Colon (tissue), 2 donors: ENCODE data around the gene DSTN.

ENCODE experiments used
- FAIRE-seq: peaks from 2 replicates; lab custom pipeline; 2012; peaks lifted over from hg19 to GRCh38; lab: Jason Lieb, UNC
- donor health status: control.
- donor health status: control.

The DSTN gene

DNA sequence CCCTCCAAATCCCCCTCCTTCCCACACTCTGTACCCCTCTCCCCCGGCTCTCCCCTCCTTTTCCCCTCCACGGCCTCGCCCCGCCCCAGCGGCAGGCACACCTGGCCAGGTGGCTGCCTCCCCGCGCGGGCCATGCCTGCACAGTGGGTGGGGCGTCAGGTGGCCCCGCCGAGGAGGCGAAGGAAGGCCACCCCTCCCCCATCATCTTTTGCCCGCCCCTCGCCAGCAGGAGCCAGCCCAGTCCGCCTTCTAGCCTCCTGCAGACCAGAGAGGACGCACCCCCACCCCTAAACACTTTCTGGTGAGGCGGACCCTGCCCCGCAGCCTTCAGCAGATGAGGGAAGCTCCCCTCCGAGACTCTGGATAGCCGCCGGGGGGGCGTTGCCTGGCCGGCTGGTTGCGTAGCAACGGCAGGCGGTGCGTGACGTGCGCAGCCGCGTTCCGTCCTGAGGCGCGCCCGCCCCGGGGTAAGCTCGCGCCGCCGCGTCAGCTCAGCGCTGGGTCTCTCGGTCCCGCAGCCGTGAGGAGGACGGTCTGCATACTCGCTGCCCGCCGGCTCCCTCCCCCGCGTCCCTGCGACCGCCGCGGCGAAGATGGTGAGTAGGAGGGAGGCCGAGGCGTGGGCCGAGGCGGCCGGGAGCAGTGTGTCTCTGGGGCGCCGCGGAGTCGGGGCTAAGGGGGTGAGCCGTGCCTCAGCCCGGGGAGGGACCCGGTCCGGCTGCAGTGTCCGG is at the start of gene DSTN:
TSS of gene DSTN (plus strand) at position 460 of the 731 bp plus-strand sequence. CDS start at position 594, 134 bp downstream.
- no peak for FAIRE-seq

DNA sequence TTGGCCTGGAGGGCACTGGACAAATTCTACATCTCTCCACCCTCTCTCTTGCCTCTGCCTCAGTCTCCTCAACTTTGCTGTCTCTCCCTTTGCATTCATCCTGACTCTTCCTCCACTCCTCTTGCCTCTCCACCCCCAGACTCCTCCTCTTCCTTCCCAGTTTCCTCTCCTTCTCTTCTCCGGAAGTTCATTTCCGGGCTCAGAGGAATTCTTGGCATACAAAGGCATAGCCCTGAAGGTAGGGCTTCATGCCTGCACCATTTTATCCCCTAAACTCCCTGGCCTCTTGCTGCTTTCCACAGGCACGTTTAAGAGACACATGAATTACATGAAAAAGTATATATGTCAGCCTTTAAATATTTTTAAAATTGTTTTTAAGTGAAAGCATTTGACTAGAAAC is 49.3 kb upstream of the DSTN start:
- no peak for FAIRE-seq

GRCh38 chr20:17522528-17522927 is 47.3 kb upstream of the DSTN start:
- no peak for FAIRE-seq

DNA sequence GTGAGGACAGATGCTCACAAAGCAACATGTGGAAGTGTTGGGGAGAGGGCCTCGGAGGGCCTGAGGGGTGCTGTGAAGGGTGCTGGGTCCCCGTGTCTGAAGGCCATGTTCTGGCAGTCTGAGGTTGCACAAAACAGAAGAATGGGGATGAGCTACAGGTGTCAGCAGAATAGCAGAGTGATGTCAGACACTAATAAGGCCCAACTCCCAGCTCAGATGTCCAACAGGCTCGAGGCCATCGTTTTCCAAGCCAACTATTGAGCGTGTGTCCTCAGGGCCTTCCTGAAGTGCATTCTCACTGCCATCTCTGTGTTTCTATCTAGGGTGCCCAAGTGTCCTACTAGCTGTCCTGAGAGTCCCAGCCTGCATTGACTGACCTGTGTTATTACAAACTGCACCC is 46.5 kb upstream of the DSTN start:
- FAIRE-seq = no peak

- no peak for FAIRE-seq
Observed at GRCh38 chr20:17524560-17524959, 45.3 kb upstream of the DSTN start.

DNA sequence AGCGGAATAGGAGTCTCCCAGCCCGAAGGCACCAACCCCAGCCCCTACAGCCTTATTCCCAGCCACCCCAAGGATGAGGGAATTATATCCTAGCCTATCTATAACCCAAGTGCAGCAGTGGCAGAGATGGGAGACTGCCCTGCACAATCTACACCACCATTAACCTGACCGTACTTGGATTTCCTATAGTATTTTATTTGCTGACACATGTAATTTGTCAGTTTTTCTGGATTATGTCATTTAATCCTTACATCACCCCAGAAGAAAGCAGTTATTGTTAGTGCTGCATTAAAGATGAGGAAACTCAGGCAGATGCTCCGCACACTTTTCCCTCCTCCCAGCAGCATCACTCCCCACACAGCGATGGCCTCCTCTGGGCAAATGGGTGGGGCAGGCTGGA is 44.7 kb upstream of the DSTN start:
- no peak for FAIRE-seq

GRCh38 chr20:17525650-17526049 is 44.2 kb upstream of the DSTN start:
- no peak for FAIRE-seq

GRCh38 chr20:17529586-17529985 is 40.3 kb upstream of the DSTN start:
- FAIRE-seq = no peak

GRCh38 chr20:17530153-17530552 is 39.7 kb upstream of the DSTN start:
- no peak for FAIRE-seq

DNA sequence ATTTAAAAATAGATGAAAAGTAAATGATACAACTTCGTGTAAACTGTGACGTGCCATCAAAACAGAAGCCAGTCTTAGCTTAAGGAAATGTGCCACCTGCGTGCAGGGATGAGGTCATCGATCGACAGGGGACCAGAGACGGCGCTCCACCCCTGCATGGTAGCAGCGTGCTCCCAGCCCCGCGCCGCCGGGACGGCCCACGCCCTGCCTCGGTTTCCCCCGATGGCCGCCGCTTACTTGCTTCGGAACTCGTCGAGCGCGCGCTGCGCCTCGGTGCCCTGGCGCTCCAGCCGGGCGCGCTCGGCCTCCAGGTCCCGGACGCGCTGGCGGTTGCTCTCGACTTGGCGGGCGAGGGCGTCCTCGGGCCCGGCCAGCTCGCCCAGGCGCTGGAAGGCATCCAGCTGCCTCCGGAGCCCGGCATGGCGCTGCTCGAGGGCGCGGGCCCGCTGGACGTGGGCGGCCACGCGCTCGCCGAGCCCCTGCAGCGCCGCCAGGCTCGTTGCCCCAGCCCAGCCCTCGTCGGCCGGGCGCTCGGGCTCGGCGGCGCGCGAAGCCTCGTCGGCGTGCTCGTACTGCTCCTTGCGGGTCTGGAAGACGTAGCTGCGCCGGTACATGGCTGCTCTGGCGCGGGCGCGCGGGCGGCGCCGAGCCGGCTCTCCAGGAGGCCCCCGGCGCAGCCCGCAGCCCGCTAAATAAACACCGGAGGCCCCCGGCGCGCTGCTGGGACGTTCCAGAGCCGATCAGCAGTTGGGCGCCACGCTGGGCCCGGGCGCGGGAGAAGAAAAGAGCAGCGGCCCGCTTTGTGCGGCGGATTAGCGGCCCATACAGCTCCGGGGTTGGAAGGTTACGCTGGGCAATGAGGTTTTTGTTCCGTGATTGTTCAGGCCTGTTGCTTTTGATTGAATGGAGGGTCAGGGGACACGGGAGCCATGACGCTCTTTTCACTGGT is 38.9 kb upstream of the DSTN start, which contains the start of gene BFSP1:
TSS of gene BFSP1 (minus strand) at position 664 of the 949 bp plus-strand sequence. CDS start at position 614, 50 bp downstream.
- FAIRE-seq = no peak

GRCh38 chr20:17531665-17532025 is 38.2 kb upstream of the DSTN start:
- no peak for FAIRE-seq

- no peak for FAIRE-seq
Observed at GRCh38 chr20:17533396-17533795, 36.5 kb upstream of the DSTN start.

DNA sequence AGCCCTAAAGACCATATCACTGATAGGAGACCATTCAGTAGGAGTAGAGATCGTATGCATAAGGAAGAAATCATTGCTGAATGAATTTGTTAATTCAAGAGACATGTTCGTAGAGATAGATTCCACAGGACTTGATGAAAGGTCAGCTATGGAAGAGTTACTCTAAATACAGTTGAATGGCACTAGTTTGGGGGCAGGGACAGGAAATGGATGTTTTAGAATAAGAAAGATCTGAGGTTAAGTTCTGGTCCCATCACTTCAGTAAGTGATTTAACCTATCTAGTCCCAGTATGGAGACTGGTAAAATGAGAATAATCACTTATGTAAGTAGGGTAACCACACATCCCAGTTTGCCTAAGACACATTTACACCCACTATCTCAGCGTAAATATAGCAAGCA is 35.8 kb upstream of the DSTN start:
- FAIRE-seq = no peak

GRCh38 chr20:17536944-17537444 is 32.9 kb upstream of the DSTN start:
- FAIRE-seq = no peak

DNA sequence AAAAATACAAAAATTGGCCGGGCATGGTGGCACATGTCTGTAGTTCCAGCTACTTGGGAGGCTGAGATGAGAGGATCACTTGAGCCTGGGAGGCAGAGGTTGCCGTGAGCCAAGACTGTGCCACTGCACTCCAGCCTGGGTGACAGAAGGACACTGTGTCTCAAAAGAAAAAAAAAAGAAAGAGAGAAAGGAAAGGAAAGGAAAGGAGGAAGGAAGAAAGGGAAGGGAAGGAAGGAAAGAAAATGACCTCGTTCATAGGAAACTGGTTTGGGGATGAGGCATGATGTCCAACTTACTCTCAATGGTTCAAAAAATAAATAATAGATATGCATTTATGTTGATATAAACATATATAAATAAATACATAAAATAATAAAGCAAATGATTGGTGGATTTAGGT is 31.9 kb upstream of the DSTN start:
- no peak for FAIRE-seq

GRCh38 chr20:17538517-17539170 is 31.2 kb upstream of the DSTN start:
- no peak for FAIRE-seq

- FAIRE-seq = no peak
Observed at GRCh38 chr20:17541596-17541995, 28.3 kb upstream of the DSTN start.

GRCh38 chr20:17541996-17542395 is 27.9 kb upstream of the DSTN start:
- FAIRE-seq = no peak

DNA sequence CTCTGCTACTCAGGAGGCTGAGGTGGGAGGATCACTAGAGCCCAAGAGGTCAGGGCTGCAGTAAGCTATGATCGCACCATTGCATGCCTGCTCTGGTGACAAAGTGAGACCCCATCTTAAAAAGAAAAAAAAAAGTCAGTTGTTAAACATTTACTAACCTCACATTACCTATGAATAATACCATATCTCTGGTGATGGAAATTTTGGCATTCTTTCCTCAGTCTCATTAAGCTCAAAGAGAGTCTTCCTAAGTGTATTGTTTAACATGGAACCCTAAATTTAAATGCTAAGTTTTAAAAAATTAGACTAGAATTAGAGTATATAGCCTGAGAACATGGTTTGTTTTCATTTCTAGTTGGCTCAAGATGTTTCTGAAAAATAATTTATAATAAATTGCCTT is 27.4 kb upstream of the DSTN start:
- no peak for FAIRE-seq

DNA sequence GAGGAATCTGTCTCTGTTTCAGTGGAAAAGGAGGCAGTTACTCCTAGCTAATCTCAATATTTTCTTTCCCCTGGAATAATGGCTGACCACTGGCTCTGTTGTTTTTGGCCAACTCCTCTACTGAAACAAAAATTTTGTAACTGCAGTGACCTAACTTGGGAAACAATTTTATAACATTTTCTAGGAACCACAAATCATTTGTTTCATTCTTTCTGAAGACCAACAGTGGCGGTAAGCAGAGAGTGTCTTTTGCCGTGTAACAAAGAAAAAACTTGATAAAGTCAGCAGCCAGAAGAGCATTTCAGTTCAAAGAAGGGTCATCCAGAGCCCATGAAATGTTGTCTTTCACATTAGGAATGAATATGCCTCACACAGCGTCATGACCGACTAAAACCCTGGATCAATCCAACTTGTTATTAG is 26.9 kb upstream of the DSTN start:
- FAIRE-seq = no peak

GRCh38 chr20:17543531-17544131 is 26.2 kb upstream of the DSTN start:
- no peak for FAIRE-seq

GRCh38 chr20:17545127-17545526 is 24.7 kb upstream of the DSTN start:
- FAIRE-seq = no peak
